Mesendoderm (in vitro differentiated cells): ENCODE data around the gene NVL.
A peak's percentile ranks its signal among the peaks of the same experiment; 100 is the strongest.

Source experiments
- DNase-seq: peaks from one replicate; pipeline ENCODE4 v3.0.0; 2013
- H2AK5ac ChIP-seq: 2 replicates; pipeline ENCODE4 v1.6.1; 2013; ENCODE audit warnings: low read length, inconsistent platforms
- H2BK120ac ChIP-seq: 2 replicates; pipeline ENCODE4 v1.6.1; 2013; ENCODE audit warnings: low read depth, mild to moderate bottlenecking, low read length, moderate library complexity, mixed read lengths
- H2BK15ac ChIP-seq: replicated peaks from 2 replicates; pipeline ENCODE4 v1.6.1; 2013; ENCODE audit warnings: low read depth, mild to moderate bottlenecking, moderate library complexity
- H2BK5ac ChIP-seq: 2 replicates; pipeline ENCODE4 v1.6.1; 2013; ENCODE audit warnings: low read length, inconsistent platforms
- H3K18ac ChIP-seq: 2 replicates; pipeline ENCODE4 v1.6.1; 2013; ENCODE audit warnings: mild to moderate bottlenecking, low read length, mixed read lengths
- H3K23ac ChIP-seq: one replicate; pipeline ENCODE4 v1.6.1; 2013; ENCODE audit warnings: low read length
- H3K27ac ChIP-seq: 2 replicates; pipeline ENCODE4 v1.5.1; 2013; ENCODE audit warnings: low read depth, mild to moderate bottlenecking, inconsistent platforms, low read length, moderate library complexity
- H3K27me3 ChIP-seq: 2 replicates; pipeline ENCODE4 v1.6.1; 2013; ENCODE audit warnings: low read length, control low read depth, mild to moderate bottlenecking, inconsistent platforms; ENCODE audit not compliant: insufficient read depth, poor library complexity
- H3K36me3 ChIP-seq: 2 replicates; pipeline ENCODE4 v1.6.1; 2013; ENCODE audit warnings: low read length, inconsistent platforms; ENCODE audit not compliant: control insufficient read depth, insufficient read depth
- H3K4ac ChIP-seq: one replicate; pipeline ENCODE4 v1.6.1; 2013; ENCODE audit warnings: low read depth, mild to moderate bottlenecking, low read length, moderate library complexity
- H3K4me1 ChIP-seq: 2 replicates; pipeline ENCODE4 v1.6.1; 2013; ENCODE audit warnings: low read depth, low read length, inconsistent platforms; ENCODE audit not compliant: control insufficient read depth
- H3K4me2 ChIP-seq: 2 replicates; pipeline ENCODE4 v1.6.1; 2013; ENCODE audit warnings: low read length
- H3K4me3 ChIP-seq: 2 replicates; pipeline ENCODE4 v1.5.1; 2013; ENCODE audit warnings: mild to moderate bottlenecking, low read length
- H3K56ac ChIP-seq: one replicate; pipeline ENCODE4 v1.6.1; 2013; ENCODE audit warnings: low read length
- H3K79me1 ChIP-seq: 2 replicates; pipeline ENCODE4 v1.6.1; 2013; ENCODE audit warnings: low read length, inconsistent platforms
- H3K79me2 ChIP-seq: 2 replicates; pipeline ENCODE4 v1.6.1; 2013; ENCODE audit warnings: mild to moderate bottlenecking, low read length; ENCODE audit not compliant: control insufficient read depth, insufficient read depth
- H3K9ac ChIP-seq: 2 replicates; pipeline ENCODE4 v1.6.1; 2013; ENCODE audit warnings: low read length, inconsistent platforms
- H4K5ac ChIP-seq: one replicate; pipeline ENCODE4 v1.6.1; 2013; ENCODE audit warnings: low read length
- H4K8ac ChIP-seq: one replicate; pipeline ENCODE4 v1.6.1; 2013; ENCODE audit warnings: low read depth, mild to moderate bottlenecking, control low read depth, low read length, moderate library complexity
- WGBS: extraction: QIAGEN DNeasy Blood & Tissue Kit; methylation state at CpG from one replicate; pipeline ENCODE4 v1.1.7; 2013; ENCODE audit warnings: low lambda C conversion rate, missing lambda C conversion rate; ENCODE audit not compliant: insufficient coverage; ENCODE audit errors: extremely low coverage; 5-methylcytosine and 5-hydroxymethylcytosine counted together

Gene NVL

GRCh38 chr1:224331824-224332223 is 1.9 kb upstream of the NVL start:
- WGBS, result no CpG with 5 or more reads among the region's 2 CpGs
- DNase-seq, result no peak
- Histone ChIP-seq H3K36me3 (no peaks in the 10 kb centered on the region), H3K56ac (no peak overlapping the region), H2BK5ac (no peak overlapping the region), H4K8ac (no peak overlapping the region), H3K4me3 (no peak overlapping the region), H4K5ac (no peak overlapping the region), H3K9ac (no peak overlapping the region), H3K4me2 (no peak overlapping the region), H2BK15ac (no peak overlapping the region), H3K27me3 (no peaks in the 10 kb centered on the region), H3K18ac (no peak overlapping the region), H2AK5ac (no peak overlapping the region), H3K27ac (no peak overlapping the region), H3K4ac (no peak overlapping the region), H3K79me2 (peaks cover 23% of the 10 kb centered on the region), H3K4me1 (no peaks in the 10 kb centered on the region), H2BK120ac (no peak overlapping the region), H3K79me1 (peaks cover 8% of the 10 kb centered on the region), H3K23ac (no peak overlapping the region)

GRCh38 chr1:224331326-224331725 is 1.4 kb upstream of the NVL start:
- no peak overlapping the region for H3K18ac ChIP-seq
- H3K4ac ChIP-seq, result no peak overlapping the region
- no peak overlapping the region for H4K5ac ChIP-seq
- H3K27me3 ChIP-seq, result no peaks in the 10 kb centered on the region
- no peak overlapping the region for H2AK5ac ChIP-seq
- no CpG with 5 or more reads among the region's 2 CpGs for WGBS
- peaks cover 8% of the 10 kb centered on the region for H3K79me1 ChIP-seq
- no peak overlapping the region for H3K9ac ChIP-seq
- H2BK5ac ChIP-seq, result no peak overlapping the region
- peaks cover 25% of the 10 kb centered on the region for H3K79me2 ChIP-seq
- no peak overlapping the region for H3K23ac ChIP-seq
- H3K4me1 ChIP-seq, result no peaks in the 10 kb centered on the region
- no peak overlapping the region for H3K4me3 ChIP-seq
- H3K56ac ChIP-seq, result no peak overlapping the region
- no peak overlapping the region for H3K4me2 ChIP-seq
- H2BK120ac ChIP-seq, result no peak overlapping the region
- no peak for DNase-seq
- no peak overlapping the region for H2BK15ac ChIP-seq
- no peak overlapping the region for H3K27ac ChIP-seq
- H3K36me3 ChIP-seq, result no peaks in the 10 kb centered on the region
- H4K8ac ChIP-seq, result no peak overlapping the region

GRCh38 chr1:224329484-224329841 is 509 bp downstream of the NVL start:
- Histone ChIP-seq H3K4me2 (peak overlapping the region; percentile 98), H3K9ac (peak overlapping the region; percentile 96), H3K4me3 (peak overlapping the region; percentile 94), H4K5ac (no peak overlapping the region), H2BK15ac (no peak overlapping the region), H3K27ac (peak overlapping the region; percentile 64), H3K56ac (peak overlapping the region; percentile 92), H3K79me1 (peaks cover 8% of the 10 kb centered on the region), H3K36me3 (no peaks in the 10 kb centered on the region), H4K8ac (no peak overlapping the region), H3K23ac (no peak overlapping the region), H3K79me2 (peaks cover 26% of the 10 kb centered on the region), H3K4me1 (no peaks in the 10 kb centered on the region), H2BK120ac (no peak overlapping the region), H3K4ac (no peak overlapping the region), H2AK5ac (no peak overlapping the region), H2BK5ac (no peak overlapping the region), H3K18ac (no peak overlapping the region), H3K27me3 (no peaks in the 10 kb centered on the region)
- DNase-seq, result no peak
- no CpG with 5 or more reads among the region's 7 CpGs for WGBS

- Histone ChIP-seq H3K27me3 (no peaks in the 10 kb centered on the region), H4K5ac (no peak overlapping the region), H3K79me1 (peaks cover 8% of the 10 kb centered on the region), H3K4me1 (no peaks in the 10 kb centered on the region), H3K27ac (no peak overlapping the region), H3K79me2 (peaks cover 26% of the 10 kb centered on the region), H3K23ac (no peak overlapping the region), H2AK5ac (no peak overlapping the region), H2BK5ac (no peak overlapping the region), H2BK15ac (no peak overlapping the region), H3K9ac (no peak overlapping the region), H3K4me2 (no peak overlapping the region), H3K36me3 (no peaks in the 10 kb centered on the region), H4K8ac (no peak overlapping the region), H3K56ac (no peak overlapping the region), H2BK120ac (no peak overlapping the region), H3K4ac (no peak overlapping the region), H3K4me3 (no peak overlapping the region), H3K18ac (no peak overlapping the region)
- no CpG with 5 or more reads among the region's 6 CpGs for WGBS
- no peak for DNase-seq
Observed at GRCh38 chr1:224328644-224329043, 1.3 kb downstream of the NVL start.

- DNase-seq, result no peak
- H2BK120ac ChIP-seq, result no peak overlapping the region
- H3K27ac ChIP-seq, result no peak overlapping the region
- H3K23ac ChIP-seq, result no peak overlapping the region
- no peak overlapping the region for H3K4me2 ChIP-seq
- H4K5ac ChIP-seq, result no peak overlapping the region
- H3K9ac ChIP-seq, result no peak overlapping the region
- H3K79me1 ChIP-seq, result peaks cover 11% of the 10 kb centered on the region
- H3K4me1 ChIP-seq, result no peaks in the 10 kb centered on the region
- no peak overlapping the region for H3K4ac ChIP-seq
- no peak overlapping the region for H2BK15ac ChIP-seq
- no peak overlapping the region for H3K4me3 ChIP-seq
- H4K8ac ChIP-seq, result no peak overlapping the region
- H3K18ac ChIP-seq, result no peak overlapping the region
- no CpG with 5 or more reads among the region's 1 CpG for WGBS
- H3K79me2 ChIP-seq, result peaks cover 28% of the 10 kb centered on the region
- H2AK5ac ChIP-seq, result no peak overlapping the region
- H3K56ac ChIP-seq, result no peak overlapping the region
- H3K27me3 ChIP-seq, result no peaks in the 10 kb centered on the region
- no peaks in the 10 kb centered on the region for H3K36me3 ChIP-seq
- no peak overlapping the region for H2BK5ac ChIP-seq
Observed at GRCh38 chr1:224325959-224326358, 4.0 kb downstream of the NVL start.

- Histone ChIP-seq H2BK5ac (no peak overlapping the region), H2BK120ac (no peak overlapping the region), H3K27ac (no peak overlapping the region), H3K56ac (no peak overlapping the region), H3K79me2 (peaks cover 4% of the 10 kb centered on the region), H3K27me3 (no peaks in the 10 kb centered on the region), H3K36me3 (no peaks in the 10 kb centered on the region), H4K5ac (no peak overlapping the region), H3K79me1 (peaks cover 5% of the 10 kb centered on the region), H3K4me2 (no peak overlapping the region), H3K4me1 (no peaks in the 10 kb centered on the region), H2BK15ac (no peak overlapping the region), H3K18ac (no peak overlapping the region), H4K8ac (no peak overlapping the region), H2AK5ac (no peak overlapping the region), H3K4me3 (no peak overlapping the region), H3K9ac (no peak overlapping the region), H3K23ac (no peak overlapping the region), H3K4ac (no peak overlapping the region)
- WGBS, result no CpG with 5 or more reads among the region's 2 CpGs
- no peak for DNase-seq
Observed at GRCh38 chr1:224321706-224322105, 8.3 kb downstream of the NVL start.
